Cardiac muscle cell (in vitro differentiated cells and primary cell): ENCODE data around the gene MED12L. TPM values are rescaled to one million over a fixed set of nuclear protein-coding genes. Genes with fewer than 3 reads are reported as not detected.
"Not testable (repeated sequence)": the region's sequence is repeated elsewhere in the genome, so short reads cannot be mapped to it uniquely, and the experiment has no call there.

Experiments used
- DNase-seq, 2 donors: peaks; one replicate each; pipeline versions ENCODE4 v3.0.0 to v3.0.0-alpha.2; 2010 to 2017; ENCODE audit warnings: low read depth in 1 of 2, low spot score in 1 of 2
- H3K27ac ChIP-seq: fragments of 200-600 bp; sonication (generic); 2 replicates; pipeline ENCODE4 v1.5.1; 2016
- H3K27me3 ChIP-seq: fragments of 200-600 bp; sonication (generic); 2 replicates; pipeline ENCODE4 v1.6.0; 2016; ENCODE audit warnings: control low read depth
- H3K36me3 ChIP-seq: fragments of 200-600 bp; sonication (generic); 2 replicates; pipeline ENCODE4 v1.5.1; 2016; ENCODE audit warnings: control low read depth
- H3K4me1 ChIP-seq: fragments of 200-600 bp; sonication (generic); 2 replicates; pipeline ENCODE4 v1.8.1; 2017; ENCODE audit warnings: low read depth, mild to moderate bottlenecking, mixed run types
- H3K4me3 ChIP-seq: fragments of 200-600 bp; sonication (generic); 2 replicates; pipeline ENCODE4 v1.5.1; 2016; ENCODE audit warnings: mild to moderate bottlenecking
- H3K9me3 ChIP-seq: fragments of 200-600 bp; sonication (generic); 2 replicates; pipeline ENCODE4 v1.5.1; 2017; ENCODE audit warnings: low read depth, mild to moderate bottlenecking, control low read depth
- polyA plus RNA-seq: library from polyadenylated mRNA; unstranded; fragments of >200 nt; fragmentation: Nextera tagmentation; extraction: Ambion mirVana; gene quantifications from 2 replicates; pipeline ENCODE4 v1.2.1, GENCODE V29; 2016
- total RNA-seq: library from RNA; depleted of rRNA; stranded (reverse); fragments of >200 nt; gene quantifications from 2 replicates; pipeline ENCODE4 v1.2.3, GENCODE V29; 2016
- TF ChIP-seq, protein P1 (sequence below): IDR thresholded peaks from 2 replicates; pipeline ENCODE4 v1.5.1; 2012; ENCODE audit warnings: low read depth, mild to moderate bottlenecking, low read length

The MED12L gene
- total and polyA plus RNA-seq, 2 experiments from 2014 or later, result 1.9 to 6.9 TPM

GRCh38 chr3:151384741-151385174 lies 299.3 kb downstream of the MED12L start, which contains the start of gene P2RY12:
TSS of gene P2RY12 (minus strand) at chr3:151384753. CDS start at chr3:151338845, 45,908 bp downstream.
- TF ChIP-seq, protein P1, sequence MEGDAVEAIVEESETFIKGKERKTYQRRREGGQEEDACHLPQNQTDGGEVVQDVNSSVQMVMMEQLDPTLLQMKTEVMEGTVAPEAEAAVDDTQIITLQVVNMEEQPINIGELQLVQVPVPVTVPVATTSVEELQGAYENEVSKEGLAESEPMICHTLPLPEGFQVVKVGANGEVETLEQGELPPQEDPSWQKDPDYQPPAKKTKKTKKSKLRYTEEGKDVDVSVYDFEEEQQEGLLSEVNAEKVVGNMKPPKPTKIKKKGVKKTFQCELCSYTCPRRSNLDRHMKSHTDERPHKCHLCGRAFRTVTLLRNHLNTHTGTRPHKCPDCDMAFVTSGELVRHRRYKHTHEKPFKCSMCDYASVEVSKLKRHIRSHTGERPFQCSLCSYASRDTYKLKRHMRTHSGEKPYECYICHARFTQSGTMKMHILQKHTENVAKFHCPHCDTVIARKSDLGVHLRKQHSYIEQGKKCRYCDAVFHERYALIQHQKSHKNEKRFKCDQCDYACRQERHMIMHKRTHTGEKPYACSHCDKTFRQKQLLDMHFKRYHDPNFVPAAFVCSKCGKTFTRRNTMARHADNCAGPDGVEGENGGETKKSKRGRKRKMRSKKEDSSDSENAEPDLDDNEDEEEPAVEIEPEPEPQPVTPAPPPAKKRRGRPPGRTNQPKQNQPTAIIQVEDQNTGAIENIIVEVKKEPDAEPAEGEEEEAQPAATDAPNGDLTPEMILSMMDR, result no peak
- Histone ChIP-seq H3K27me3 (no peaks in the 10 kb centered on the region), H3K36me3 (no peaks in the 10 kb centered on the region), H3K4me3 (no peak within 1 kb of the TSS), H3K9me3 (no peaks in the 10 kb centered on the region), H3K27ac (no peak within 1 kb of the TSS), H3K4me1 (peaks cover 12% of the 10 kb centered on the region)
- no peak for DNase-seq

GRCh38 chr3:151386056-151386455 lies 300.6 kb downstream of the MED12L start:
- TF ChIP-seq, protein P1, result no peak
- Histone ChIP-seq H3K4me3 (no peak overlapping the region), H3K27ac (no peak overlapping the region), H3K27me3 (no peaks in the 10 kb centered on the region), H3K9me3 (no peaks in the 10 kb centered on the region), H3K36me3 (no peaks in the 10 kb centered on the region), H3K4me1 (peaks cover 12% of the 10 kb centered on the region)
- no peak for DNase-seq

- TF ChIP-seq, protein P1, result no peak
Observed at GRCh38 chr3:151387432-151387831, 302.0 kb downstream of the MED12L start.

DNA sequence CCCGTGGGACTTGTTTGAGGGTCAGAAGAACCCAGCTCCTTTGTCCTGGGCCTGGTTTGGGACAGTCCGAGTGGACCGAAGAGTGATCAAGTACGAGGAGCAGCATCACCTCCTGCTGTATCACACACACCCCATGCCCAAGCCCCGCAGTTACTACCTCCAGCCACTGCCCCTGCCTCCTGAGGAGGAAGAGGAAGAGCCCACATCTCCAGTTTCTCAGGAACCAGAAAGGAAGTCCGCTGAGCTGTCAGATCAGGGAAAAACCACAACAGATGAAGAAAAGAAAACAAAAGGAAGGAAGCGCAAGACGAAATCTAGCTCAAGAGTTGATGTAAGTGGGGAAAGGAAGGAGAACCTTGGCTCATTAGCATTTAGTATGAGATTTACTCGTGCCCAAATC lies 302.4 kb downstream of the MED12L start:
- Histone ChIP-seq H3K36me3 (no peaks in the 10 kb centered on the region), H3K4me1 (peaks cover 4% of the 10 kb centered on the region), H3K4me3 (no peak overlapping the region), H3K27me3 (no peaks in the 10 kb centered on the region), H3K9me3 (no peaks in the 10 kb centered on the region), H3K27ac (no peak overlapping the region)
- DNase-seq, result no peak
- TF ChIP-seq, protein P1, result no peak

More at GRCh38 chr3:151387432-151387831, 302.0 kb downstream of the MED12L start:
- no peak overlapping the region for H3K4me3 ChIP-seq
- no peak overlapping the region for H3K27ac ChIP-seq
- no peaks in the 10 kb centered on the region for H3K9me3 ChIP-seq
- H3K36me3 ChIP-seq, result no peaks in the 10 kb centered on the region
- no peaks in the 10 kb centered on the region for H3K27me3 ChIP-seq
- peaks cover 5% of the 10 kb centered on the region for H3K4me1 ChIP-seq
- no peak for DNase-seq

DNA sequence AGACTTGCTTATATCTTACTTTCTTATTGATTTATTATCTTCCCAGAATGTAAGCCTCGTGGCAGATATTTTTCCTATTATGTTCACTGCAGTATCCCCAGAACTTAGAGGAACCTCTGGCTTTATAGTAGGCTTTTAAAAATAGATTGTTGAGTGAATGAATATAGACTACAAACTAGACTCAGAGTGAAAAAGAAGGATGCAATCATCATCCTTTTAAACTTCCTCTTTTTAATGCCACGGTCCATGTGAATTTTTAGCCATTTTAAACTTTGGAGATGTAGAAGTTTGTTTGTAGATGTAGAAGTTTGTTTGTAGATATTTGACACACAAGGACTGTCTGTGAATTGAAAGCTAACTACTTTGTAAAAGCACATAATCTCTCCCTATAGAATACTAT lies 306.3 kb downstream of the MED12L start:
- no peaks in the 10 kb centered on the region for H3K36me3 ChIP-seq
- no peaks in the 10 kb centered on the region for H3K27me3 ChIP-seq
- H3K27ac ChIP-seq, result no peak overlapping the region
- TF ChIP-seq, protein P1, result no peak
- no peak for DNase-seq
- no peaks in the 10 kb centered on the region for H3K9me3 ChIP-seq
- H3K4me1 ChIP-seq, result no peaks in the 10 kb centered on the region
- no peak overlapping the region for H3K4me3 ChIP-seq

DNA sequence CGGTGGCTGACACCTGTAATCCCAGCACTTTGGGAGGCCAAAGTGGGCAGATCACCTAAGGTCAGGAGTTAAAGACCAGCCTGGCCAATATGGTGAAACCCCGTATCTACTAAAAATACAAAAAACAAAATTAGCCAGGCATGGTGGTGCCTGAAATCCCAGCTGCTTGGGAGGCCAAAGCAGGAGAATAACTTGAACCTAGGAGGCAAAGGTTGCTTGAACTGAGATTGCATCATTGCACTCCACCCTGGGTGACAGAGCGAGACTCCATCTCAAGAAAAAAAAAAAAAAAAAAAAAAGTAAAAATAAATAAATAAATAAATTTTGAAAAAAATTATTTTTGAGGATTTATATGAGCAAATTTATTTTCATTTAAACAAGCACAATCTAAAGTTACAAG lies 306.7 kb downstream of the MED12L start:
- DNase-seq, H3K36me3 ChIP-seq, H3K27ac ChIP-seq, H3K4me3 ChIP-seq, H3K4me1 ChIP-seq, H3K9me3 ChIP-seq, H3K27me3 ChIP-seq: not testable (repeated sequence)
